GDM1 (cell line): ENCODE measurements around the gene RORB.

Source experiments
- DNase-seq: peaks from one replicate; lab custom pipeline; 2025; lab: John Stamatoyannopoulos, UW

RORB gene

DNA sequence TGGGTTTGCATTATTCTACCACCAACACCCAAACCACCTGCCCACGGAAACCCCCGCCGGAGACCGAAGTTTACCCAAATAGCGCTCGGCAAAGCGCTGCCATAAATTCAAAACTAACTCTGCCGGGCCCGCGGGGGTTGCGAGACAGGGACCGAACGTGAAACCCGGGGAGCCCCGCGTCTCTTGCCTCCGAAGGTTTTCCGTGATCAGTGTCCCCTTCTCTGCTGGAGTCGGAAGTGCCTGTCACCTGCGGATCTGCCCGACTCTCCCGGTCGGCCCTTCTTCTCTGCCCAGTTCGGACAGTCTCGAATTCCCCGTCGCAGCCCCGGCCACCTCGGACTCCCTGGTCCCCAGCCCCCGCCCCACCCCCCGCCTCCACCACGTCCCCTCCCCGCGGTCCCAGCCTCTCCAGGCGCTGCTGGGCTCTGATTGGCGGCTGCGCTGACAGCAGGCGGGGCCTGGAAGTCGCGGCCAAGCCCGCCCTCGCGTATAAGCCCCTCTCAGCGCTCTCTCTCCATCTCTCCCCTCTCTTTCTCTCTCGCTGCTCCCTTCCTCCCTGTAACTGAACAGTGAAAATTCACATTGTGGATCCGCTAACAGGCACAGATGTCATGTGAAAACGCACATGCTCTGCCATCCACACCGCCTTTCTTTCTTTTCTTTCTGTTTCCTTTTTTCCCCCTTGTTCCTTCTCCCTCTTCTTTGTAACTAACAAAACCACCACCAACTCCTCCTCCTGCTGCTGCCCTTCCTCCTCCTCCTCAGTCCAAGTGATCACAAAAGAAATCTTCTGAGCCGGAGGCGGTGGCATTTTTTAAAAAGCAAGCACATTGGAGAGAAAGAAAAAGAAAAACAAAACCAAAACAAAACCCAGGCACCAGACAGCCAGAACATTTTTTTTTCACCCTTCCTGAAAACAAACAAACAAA is at the start of gene RORB:
TSS of gene RORB (plus strand) at position 517 of the 929 bp plus-strand sequence. CDS start 642 bp downstream, outside the sequence.
- no peak for DNase-seq

DNA sequence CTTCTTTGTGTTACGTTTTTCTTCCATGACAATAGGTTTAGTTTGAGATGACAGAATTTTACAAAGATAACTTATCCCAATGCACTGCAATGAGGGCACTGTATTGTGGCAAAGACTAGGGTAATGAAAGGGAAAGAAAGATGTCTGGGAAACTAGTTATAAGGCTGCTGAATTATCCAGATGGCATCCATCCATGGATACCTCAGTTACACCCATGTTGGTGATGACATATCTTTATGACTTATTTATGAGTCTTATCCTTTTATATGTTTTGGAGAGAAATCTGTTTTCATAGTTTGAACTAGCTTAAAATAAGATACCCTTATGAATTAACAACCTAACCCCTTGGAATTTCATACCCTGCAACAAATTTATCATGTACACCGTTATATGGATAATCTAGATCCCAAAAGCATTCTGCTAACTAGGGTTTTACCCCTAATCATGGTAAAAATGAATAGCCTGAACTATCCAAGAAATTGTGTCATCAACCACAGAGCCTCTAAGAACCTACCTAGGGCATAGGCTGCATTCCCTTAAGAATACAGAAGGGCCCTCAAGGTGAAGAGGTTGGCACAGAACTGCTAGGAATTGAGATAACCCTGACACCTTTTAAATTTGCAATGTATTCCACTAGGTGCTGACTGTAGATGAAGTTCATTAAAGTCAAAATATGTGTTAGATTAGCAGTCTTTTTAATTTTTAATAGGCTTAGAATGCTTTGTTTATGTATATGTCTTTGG is 49.5 kb upstream of the RORB start:
- no peak for DNase-seq

- DNase-seq: no peak
Measured at GRCh38 chr9:74449060-74449459, 48.1 kb upstream of the RORB start.

GRCh38 chr9:74458832-74459231 is 38.3 kb upstream of the RORB start:
- DNase-seq: no peak

DNA sequence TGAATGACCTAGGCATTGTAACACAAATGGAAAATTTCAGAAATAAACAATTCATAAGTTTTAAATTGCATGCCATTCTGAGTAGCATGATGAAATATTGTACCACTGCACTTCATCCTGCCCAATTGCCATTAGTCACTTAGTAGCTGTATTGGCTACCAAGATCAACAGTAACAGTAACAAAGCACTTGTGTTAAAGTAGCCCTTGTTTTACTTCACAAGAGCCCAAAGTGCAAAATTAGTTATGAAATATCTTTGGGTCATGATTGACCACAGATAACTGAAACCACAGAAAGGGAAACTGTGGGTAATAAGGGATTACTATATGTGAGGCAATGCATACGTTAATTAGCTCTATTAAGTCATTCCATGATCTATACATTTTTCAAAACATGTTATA is 33.3 kb upstream of the RORB start:
- no peak for DNase-seq

DNA sequence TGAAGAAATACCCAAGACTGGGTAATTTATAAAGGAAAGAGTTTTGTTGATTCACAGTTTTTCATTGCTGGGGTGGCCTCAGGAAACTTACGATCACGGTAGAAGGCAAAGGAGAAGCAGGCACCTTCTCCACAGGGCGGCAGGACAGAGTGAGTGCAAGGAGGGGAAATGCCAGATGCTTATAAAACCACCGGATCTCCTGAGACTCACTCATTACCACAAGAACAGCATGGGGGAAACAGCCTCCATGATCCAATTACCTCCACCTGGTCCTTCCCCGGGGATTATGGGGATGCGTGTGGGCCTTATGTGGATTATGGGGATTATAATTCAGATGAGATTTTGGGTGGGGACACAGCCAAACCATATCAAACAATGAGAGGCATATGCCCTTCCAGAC is 18.5 kb upstream of the RORB start:
- no peak for DNase-seq

DNA sequence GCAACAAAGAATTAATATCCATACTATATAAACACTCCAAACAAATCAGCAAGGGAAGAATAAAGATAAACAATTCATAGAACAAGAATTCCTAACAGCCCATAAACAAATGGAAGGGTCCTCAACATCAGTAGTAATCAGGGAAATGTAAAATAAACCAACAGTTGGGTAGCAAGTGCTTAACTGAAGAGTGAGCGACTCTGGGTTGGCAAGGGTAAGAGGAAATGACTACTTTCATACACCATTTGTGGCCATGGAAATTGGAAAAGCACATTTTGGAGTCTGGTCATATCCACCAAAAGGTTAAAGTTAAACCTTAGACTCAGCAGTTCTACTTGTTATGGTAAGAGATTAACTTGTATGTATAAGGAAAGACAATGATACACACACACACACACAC is 17.4 kb upstream of the RORB start:
- DNase-seq: no peak

- no peak for DNase-seq
Measured at GRCh38 chr9:74487395-74487794, 9.7 kb upstream of the RORB start.

GRCh38 chr9:74493512-74493911 is 3.6 kb upstream of the RORB start:
- no peak for DNase-seq

DNA sequence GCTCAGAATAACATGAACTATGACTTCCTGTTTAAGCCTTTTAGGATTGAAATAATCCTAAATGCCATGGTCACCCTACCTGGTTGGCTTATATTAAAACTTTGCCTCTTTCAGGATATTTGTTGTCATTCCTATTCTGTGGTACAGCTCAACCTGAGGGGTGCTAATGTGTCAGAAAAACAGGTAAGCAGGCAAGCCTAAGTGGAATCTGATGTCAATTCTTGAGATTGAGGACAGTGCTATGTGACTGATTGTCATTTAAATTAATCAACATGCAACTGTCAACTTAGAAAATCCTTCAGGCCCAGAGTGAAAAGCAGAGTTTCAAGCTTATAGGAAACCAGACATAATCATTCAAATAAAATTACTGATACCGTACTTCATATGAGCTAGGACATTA is 2.6 kb upstream of the RORB start:
- no peak for DNase-seq

DNA sequence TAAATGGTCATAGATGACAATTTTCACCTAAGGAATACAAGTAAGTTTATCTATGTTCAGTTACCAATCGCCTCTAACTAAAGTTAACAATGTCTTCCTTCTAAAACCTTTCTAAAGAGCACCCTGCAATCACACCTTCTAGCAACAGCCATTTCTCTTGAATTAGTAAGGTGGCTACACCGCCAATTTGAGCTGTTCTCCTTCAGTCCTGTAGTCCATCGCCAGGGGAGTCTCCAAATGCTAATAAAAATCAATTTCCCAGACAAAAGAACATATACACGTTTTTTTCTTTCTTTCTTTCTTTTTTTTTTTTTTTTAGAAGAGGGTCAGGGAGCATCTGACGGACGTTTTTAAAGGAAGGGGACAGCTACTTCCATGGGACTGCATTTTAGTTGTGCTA is 729 bp upstream of the RORB start:
- DNase-seq: no peak

DNA sequence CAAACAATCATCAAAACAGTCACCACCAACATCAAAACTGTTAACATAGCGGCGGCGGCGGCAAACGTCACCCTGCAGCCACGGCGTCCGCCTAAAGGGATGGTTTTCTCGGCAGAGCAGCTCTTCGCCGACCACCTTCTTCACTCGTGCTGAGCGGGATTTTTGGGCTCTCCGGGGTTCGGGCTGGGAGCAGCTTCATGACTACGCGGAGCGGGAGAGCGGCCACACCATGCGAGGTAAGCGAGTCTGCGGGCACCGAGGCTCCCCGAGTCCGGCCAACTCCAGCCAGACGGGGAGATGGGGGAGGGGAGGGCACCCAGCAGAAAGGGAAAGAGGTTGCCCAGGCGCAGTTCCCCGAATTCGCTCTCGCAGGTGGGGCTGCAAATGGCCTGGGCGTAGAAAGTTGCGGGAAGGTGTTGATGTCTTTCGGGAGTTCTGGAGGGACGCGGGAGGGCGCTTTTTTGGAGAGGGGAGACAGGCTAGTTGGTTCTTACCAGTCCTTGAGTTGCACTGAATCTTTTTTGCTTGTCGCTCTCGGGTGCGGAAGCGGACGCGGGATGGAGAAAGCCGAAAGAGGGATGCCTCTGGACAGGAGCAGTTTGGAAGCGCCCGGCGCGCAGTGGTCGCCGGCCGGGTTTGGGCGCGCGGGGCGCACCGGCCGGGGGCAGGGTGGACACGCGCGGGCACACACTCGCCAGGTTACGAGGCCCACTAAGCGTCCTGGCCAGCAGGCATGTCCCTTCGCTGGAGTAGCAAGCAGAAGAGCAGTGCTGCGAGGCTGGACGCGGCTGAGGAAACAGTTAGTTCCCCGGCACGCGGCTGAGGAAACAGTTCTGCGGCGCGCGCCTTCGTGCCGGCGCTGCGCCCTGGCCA is 849 bp downstream of the RORB start:
- DNase-seq: no peak

- no peak for DNase-seq
Measured at GRCh38 chr9:74498621-74499095, 1.5 kb downstream of the RORB start.

GRCh38 chr9:74499111-74499601 is 2.0 kb downstream of the RORB start:
- no peak for DNase-seq

GRCh38 chr9:74499770-74500583 is 2.8 kb downstream of the RORB start:
- no peak for DNase-seq

DNA sequence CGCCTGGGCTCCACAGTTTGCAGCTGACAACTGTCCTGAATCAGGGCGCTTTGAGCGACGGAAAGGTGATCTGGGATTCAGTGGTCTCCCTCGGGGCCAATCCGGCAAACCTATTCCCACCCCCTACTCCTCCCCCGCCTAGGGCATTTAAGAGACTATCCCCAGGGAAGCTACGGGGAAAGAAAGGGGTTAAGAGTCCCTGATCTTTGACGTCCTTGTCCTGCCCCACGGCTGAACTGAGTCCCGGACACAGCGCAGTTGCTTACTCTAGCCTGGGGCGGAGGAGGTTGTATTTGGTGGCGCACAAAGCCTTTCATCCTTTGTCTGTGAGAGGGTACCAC is 3.4 kb downstream of the RORB start:
- DNase-seq: no peak

GRCh38 chr9:74501570-74501969 is 4.4 kb downstream of the RORB start:
- no peak for DNase-seq

DNA sequence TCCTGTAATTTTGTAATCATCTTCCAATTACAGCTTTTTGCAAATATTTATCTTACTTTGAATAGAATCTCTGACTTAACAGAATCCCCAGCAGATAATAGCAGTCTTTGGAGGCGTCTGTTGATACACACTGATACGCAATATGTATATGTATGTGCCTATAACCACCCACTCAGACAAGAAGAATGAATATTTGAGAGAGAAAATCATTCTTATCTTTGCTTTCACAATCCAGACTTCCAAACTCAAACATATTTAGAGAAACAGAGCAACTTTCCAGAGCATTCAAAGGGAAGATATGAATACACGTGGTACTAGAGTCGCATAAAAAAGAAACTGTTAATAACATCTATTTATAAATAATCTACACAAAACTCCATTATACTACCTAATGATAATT is 6.1 kb downstream of the RORB start:
- no peak for DNase-seq

- no peak for DNase-seq
Measured at GRCh38 chr9:74503666-74504065, 6.5 kb downstream of the RORB start.

GRCh38 chr9:74511333-74511732 is 14.2 kb downstream of the RORB start:
- no peak for DNase-seq

DNA sequence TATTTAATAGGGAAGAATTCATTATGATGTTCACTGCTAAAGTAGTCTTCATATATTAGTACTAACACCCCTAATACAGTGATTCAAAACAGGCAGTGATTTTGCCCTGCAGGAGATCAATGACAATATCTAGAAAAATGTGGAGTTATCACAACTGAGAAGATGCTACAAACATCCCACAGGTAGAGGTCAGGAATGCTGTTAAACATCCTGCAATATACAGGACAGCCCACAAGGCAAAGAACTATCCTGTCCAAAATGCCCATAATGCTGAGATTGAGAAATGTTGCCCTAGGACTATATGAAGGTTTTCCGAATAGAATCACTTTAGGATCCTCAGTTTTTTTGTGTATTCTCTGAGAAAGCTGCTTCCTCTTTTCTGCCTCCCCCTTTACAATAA is 15.3 kb downstream of the RORB start:
- DNase-seq: no peak
